Activated CD8-positive, alpha-beta memory T cell treated with anti-CD3 and anti-CD28 coated beads, Interleukin-2, amount 50 U/mL, for 1 hour (primary cell): ENCODE measurements around the gene MKNK1.

Experiments
- DNase-seq: peaks from one replicate; pipeline ENCODE4 v3.0.0-alpha.2; 2020; ENCODE audit errors: extremely low read depth

The MKNK1 gene

DNA sequence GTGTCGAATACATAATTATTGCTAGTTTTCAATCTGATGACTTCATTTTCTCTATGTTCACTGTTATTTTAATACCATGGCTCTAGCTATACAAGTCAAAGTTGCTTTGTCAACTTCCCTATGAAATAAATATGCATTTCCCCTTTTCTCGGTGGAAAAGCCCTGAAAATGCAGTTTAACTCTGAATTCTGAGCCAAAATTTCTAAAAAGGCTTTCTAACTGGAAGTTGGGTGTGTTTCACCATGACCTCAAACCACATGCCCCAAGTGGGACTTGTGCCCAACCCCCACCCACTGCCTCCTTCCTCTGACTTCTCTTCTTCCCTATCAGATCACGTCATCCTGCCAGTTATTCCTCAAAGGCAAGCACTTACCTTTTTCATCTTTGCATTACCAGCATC, 8.9 kb downstream of the MKNK1 start:
- DNase-seq, result no peak

DNA sequence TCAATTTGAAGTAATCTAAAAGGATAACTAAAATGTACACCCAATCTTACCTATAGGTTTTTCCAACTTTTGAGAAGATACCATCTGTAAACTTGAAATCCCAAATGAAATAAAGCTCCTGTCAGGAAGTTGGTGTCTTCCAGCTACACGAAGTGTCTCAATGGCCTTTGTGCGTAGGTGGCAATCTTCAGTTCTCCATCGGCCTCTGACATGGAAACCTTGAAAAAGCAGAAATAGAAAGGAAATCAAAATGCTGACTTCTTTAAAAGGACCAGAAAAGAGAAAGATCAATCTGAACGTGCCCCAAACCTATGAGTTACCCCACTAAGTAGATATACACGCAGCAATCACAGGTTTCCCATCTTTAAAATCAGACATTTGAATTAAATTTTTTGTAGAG, 10.0 kb downstream of the MKNK1 start:
- DNase-seq, result no peak

DNA sequence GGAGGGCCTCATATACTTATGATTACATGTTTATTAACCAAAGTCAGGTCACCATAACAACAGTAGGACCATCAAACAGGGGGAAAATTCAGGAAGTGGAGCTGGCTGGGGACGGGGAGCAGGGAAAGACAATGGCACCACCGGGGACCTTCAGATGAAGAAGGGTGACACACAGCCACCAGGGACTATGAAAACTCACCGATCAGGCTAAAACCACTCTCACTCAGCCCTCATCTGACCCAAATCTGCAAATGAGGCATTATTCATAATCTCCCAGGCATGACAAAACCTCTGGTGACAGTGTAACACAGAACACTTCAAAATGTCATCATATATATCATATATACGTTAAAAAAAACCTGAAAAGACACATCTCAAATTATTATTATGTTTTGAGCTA, 11.2 kb downstream of the MKNK1 start:
- DNase-seq, result no peak

DNA sequence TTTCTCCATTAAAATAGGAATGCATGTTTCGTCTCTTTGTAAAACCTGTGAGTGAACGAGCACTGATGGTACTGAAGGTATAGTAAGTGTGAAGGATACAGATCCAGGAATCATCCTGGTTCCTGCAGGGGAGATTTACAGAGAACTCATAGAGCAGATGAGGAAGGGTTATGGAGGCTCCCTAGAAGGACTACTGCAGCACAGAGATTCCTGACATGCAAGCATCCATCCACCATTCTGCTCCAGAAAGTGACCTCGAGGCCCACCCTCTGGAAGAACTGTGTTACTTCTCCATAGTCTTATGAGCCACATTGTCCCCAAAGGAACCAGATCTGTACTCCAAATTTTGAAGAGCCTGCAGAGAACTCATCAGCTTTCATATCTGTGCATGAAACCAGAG, 14.5 kb downstream of the MKNK1 start:
- DNase-seq, result no peak

DNA sequence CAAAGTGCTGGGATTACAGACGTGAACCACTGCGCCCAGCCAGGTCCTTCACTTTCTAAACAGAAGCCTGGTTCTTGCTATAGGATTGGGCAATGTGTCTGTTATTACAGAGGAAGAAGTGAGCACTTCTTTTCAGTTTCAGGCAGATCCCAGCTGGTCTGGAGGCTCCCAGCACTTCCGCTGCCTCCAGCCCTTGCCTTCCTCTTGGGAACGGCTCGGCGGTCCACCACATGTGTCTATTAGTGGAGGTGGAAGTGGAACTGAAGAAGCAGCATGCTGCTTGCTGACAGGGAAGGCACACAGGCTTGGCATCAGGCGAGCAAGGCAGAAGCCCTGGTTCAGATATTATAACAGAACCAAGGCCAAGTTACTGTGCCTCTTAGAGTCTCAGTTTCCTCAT, 17.0 kb downstream of the MKNK1 start:
- DNase-seq, result no peak

DNA sequence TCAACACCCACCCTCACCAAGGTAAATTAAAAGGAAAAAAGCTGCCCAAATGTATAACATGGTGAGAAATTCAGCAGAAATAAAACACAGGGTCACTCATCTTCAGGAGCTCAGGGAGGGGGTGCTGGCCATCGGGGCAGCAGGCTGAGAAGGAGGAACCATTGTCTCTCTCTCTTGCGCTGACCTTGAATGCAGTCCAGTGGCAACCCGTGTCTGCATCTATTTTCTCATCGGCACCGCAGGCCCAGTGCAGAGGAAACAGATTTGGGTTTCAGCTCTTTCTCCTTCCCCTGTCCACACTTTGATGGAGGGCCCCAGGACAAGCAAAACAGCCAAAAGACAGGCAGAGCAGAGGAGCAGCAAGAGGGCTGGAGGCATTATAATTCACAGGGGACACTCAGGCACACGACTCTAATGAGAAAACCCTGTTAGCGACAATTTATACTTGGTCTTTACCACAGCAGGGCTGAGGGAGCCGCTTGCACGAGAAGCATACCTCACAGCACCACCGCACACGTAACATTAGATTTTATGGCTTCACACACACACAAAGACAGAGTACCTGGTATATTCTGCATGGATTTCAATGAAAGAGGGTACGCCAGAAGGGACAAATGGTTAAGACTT, 18.6 kb downstream of the MKNK1 start:
- no peak for DNase-seq

DNA sequence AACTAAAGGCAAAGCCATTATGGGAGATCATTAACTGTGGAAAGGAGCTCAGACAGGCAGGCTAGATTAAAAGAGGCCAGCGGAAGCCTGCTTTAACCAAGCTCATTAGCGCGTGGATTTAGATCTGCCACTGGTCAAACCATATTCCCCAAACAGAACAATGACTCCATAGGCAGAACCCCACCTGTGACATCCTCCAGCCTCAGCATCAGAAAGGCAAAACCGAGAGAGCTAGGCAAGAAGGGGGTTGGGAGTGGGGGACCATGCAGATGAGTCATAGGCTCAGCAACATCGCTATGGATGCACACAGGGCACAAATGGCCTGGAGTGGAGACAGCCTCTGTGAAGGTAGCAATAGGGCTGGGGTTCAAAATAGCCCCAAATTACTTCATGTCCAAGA, 20.6 kb downstream of the MKNK1 start:
- DNase-seq, result no peak

DNA sequence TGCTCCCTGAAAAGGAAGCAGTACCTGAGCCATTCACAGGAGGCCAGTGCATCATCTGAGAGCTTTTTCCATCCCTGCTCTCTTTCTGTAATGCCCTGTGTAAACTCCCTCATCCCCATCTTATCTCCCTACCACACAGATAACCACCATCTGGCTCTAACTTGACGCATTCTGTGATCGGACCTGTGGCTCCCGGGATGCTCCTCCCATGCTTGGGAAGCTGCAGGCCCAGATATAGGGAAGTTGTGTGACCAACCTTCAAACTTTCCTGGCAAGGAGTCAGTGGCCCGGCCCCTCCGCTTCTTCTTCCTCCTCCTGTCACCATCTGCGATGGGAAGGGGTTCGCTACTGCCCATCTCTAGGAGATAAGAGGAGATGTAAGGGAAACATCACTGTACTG, 21.1 kb downstream of the MKNK1 start:
- no peak for DNase-seq

DNA sequence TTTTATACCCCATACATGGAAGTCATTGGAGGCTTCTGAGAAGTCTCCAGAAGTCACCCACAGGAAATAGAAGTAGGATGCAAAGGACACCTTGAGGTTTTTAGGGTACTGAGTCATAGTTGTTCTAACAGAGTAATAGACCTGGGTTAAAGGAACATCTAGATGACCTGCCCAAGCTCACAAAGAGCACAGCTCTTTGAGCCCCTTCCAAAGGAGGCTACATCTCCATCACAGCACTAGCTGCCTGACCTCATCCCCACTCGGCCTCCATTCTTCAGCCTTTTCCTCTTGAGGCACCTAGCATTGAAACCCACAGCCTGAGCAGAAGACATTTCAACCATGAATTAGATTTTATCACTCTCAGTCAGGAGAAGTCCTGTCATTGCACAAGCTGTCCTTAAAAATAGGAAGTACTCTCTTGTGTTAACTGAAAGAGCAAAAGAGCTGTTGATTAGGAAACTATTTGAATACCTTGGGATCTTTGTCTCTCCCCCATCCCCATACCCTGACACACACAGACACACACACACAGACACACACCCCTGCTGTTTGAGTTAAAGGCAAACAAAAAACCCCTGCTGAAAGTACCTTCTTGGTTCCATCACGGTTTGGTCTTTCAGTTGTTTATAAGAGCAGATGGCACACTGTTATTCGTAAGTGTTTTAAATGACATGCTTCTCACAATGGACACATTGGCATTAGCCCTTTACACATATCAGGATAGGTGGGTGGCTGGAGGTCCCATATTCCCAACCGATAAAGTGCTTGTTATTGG, 22.2 kb downstream of the MKNK1 start:
- no peak for DNase-seq

DNA sequence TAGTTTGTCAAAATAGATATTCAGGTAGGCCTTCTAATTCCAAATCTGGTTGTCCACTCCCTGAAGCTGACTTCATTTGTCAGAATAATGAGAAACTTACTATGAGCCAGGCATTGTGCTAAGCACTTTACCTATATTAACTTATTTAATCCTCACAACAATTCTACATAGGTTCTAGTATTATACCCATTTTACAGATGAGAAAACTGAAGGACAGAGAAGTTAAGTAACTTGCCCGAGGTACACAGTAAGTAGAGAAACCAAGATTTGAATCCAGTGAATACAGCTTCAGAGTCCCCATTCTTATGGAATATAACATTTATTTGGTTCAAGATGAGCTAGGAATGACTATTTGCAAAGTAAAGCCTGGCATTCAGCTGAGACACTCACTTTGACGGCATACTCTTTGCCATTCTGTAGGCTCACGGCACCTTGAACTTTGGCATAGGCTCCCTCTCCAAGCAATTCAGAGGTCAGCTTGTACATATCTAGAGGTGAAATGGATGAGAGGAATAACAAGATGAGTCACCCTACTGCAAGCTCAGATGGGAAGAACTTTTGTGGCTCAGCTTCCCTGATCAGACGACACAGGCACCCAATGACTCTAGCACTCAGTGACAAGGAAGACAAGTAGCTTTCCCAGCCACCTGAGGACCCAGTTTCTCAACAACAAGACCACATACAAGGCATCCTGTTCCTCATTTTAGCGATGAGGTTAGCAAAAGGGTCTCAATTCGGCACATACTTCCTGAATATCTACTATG, 23.7 kb downstream of the MKNK1 start:
- DNase-seq, result no peak

DNA sequence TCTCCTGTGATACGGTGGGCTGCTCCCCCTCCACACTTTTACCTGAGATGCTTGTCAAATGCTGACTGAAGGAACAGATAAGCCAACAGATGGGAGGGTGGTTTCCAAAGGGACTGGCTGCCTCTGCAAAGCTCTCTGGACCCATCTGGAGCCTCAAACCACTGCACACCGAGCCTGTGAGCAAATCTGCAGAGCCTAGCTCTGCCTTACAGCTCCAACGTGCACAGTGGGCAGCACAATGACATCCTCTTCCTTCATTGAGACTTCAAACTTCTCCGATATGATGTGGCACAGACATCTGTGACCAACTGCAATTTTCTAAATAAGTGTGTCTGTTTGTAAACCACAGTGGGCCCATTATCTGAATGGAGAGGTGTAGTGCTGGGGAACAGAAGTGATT, 26.4 kb downstream of the MKNK1 start:
- DNase-seq, result no peak

DNA sequence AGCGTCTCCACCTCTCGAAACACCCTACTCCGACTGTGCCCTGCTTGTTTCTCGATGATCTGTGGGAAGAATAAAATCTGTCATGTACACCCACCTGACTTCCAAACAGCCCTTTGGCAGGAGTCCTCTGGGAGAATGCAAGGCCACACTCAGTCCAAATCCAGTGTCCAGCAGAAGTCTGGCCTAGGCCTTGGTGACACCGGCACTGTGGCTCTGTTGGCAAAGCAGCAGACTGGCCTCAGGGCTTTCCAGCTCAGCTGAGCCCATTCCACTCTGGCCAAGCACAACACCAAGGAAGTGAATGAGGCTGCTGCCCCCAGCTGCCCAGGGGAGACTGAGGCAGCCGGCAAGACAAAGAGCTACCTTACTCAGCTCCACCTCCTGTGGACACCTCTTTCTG, 27.5 kb downstream of the MKNK1 start:
- DNase-seq, result no peak

DNA sequence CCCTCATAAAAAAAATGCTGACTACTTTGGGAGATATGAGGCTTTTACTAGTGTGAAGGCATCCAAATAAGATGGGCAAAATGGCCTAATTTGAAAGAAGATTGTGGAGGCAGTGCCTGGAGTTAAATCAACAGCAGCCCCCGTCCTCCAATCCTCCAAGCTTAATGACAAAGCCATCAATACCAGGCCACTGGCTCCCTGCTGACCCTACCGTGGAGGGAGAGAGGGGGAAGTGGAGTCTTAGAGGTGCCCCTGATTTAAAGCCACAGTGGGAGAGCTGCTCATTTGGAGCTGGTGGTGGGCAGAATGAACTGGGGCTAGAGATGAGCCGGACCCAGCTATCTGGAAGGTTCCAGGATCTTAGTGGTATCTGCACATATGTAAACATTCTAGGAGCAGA, 28.3 kb downstream of the MKNK1 start:
- DNase-seq, result no peak

DNA sequence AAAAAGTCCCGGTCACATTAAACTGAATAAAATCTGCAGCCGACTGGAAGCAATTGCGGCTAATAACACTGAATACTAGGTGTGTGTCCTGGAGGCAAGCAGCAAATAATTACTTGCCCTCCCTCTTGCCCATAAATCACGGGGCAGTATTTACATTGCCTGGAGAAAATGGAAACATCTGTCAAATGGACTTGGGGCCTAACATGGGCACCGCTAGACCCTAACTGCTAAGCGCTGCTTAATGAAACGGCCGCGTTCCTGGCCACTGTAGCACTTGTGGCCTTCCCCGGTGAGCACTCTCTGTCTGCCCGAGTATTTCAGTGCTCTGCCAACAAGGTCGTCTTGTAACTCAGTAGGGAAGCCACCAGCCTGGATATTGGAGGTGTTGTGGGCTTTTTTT, 28.8 kb downstream of the MKNK1 start:
- no peak for DNase-seq

DNA sequence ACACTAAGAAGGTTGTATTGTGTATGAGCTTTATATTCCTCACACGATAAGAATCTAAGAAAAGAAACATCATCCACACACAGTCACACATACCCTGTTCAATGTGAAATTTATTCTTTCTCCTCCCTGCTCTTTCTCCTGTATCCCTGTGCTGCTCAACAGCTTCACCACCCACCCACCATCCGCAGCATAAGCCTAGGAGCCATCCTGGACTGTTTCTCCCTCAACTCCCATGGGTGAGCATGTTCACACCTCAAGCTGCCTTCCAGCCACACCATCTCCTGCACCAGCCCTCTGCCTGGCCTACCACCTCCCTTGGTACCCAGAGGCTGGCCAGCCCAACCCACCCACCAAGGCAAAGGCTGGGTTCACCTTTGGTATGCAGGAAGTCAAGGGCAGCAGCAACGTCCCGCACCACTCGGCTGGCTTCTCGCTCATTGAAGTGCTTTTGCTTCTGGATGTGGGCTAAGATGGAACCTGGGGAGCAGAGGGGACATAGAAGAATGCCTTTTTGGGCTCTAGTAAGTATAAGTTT, 32.3 kb downstream of the MKNK1 start:
- no peak for DNase-seq

DNA sequence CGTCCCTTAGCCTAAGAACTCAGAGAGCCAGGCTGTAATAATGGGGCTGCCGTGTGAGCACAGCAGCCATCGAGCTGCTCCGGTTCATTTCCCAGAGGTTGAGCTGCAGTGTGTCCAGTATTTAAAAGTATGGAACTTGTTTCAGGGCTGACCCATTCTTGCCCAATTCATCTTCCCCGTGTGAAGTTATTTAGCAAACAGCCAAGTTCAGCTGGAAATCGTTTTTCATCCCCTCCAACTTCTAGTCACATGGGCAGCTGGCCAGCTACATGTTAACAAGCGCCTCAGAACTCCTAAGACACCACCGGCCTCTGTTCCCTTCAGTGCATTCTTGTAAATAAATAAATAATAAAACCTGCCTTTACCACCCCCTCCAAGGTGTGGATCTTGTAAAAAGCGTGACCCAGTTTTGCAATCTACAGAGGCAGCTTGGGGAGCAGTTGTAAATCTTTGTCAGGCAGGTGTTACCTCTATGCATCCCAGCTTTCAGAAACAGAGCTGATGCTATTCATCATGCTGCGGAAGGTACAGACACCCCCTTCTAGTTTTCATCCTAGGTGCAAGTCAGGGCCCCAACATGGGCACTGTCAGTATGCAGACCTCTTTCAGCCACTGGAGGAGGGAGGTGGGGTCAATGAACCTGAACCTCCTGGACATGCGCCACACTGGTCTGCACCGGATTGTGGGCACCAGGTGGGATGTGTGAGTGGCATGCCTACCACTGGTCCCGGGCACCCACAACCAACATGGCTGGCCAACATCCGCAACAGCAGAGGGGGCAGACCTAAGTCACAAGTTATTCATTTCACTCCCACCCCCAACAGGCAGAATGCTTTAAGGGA, 34.0 kb downstream of the MKNK1 start:
- DNase-seq, result no peak

DNA sequence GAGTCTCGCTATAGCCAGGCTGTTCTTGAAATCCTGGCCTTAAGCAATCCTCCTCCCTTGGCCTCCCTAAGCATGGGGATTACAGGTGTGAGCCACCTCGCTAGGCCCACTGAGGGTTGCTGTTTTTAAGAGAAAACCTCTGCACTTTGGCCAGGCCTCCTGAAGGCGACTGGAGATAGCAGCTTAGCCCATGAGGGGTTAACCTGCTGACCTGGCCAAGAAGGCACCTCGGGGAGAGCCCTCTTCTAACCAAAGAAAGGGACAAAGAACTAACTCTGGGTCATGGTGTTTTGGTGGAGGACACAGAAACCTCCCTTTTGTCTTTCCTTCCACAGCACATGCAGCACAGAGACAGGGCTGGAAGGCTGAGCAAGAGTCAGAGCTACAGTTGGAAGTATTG, 35.0 kb downstream of the MKNK1 start:
- DNase-seq, result no peak

DNA sequence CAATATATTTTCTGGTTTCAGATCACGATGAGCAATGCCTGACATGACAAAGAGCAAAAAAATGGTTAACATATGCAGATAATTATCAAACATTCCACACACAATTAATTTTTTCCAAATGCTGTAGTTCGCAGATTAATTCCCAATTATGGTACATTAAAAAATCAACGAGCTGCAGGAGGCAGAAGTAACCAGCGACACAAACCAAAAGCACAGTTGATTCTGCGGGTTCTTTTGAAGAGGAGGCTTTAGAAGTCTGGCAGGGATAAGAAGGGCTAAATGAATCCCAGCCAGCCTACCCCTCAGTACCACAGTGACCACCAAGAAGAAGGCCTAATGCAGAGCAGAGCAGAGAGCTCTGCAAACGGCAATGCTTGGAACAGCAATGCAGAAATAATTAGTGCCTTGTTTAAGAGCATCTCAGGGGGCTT, 35.6 kb downstream of the MKNK1 start:
- DNase-seq, result no peak

DNA sequence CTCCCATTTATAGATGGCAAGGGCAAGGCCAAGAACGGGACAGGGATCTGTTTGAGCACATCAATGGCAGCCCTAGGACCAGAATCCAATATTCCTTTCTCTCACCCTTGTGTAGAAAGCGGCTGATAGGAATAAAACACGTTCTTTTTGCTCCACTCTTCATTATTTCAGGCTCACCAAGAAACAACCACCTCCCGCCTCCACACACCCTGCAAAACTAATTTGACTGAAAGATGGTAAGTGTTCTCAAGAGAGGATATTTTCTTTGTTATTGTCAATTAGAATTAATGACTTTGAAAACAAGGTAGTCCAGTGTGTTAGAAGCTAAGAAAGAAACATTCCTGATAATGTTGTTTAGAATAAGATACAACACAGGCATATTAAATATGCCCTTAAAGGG, 40.7 kb downstream of the MKNK1 start:
- no peak for DNase-seq

DNA sequence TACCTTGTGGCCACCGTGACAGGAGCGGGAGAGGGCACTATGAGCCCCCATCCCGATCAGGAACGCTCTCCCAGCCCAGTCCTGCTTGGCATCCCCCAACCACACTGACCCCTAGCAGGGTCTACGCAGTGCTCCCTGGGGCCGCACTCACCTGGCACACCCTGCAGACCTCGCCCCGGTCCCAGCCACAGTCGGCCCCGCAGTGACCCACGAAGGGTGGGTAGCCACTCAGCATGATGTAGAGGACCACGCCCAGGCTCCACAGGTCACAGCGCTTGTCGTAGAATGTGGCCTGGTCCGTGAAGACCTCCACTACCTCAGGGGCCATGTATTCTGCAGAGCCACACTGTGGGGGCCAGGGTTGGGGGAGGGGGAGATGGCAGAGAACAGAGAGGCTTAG, 41.6 kb downstream of the MKNK1 start:
- no peak for DNase-seq

DNA sequence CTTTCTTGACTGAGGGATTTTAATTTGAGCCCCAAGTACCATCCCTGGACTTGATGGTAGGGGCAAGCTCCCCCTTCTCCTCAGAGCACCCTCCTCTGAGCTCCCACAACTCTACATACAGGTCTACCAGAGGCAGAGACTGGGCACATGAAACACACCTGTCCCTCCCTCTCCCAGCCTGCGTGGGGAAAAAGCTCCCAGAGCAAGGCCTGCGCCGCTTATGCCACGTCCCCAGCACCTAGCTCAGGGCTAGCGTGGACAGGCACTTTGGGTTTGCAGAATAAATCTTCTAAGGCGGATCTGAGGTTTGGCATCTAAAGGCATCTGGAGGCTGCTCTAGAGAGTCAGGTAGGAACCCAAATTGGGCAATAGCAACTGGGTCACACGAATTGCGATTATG, 45.1 kb downstream of the MKNK1 start:
- DNase-seq, result no peak
